HG02943 (cell line): ENCODE data around the gene DUSP18.
"Not testable (repeated sequence)": the region's sequence is repeated elsewhere in the genome, so short reads cannot be mapped to it uniquely, and the experiment has no call there.

Experiments used
- ATAC-seq: cut with Tn5 transposase; IDR thresholded peaks from one replicate; pipeline ENCODE4 v1.9.1; 2021; ENCODE audit warnings: mild to moderate bottlenecking, low read depth, moderate library complexity; ENCODE audit not compliant: unreplicated experiment

DUSP18 gene

DNA sequence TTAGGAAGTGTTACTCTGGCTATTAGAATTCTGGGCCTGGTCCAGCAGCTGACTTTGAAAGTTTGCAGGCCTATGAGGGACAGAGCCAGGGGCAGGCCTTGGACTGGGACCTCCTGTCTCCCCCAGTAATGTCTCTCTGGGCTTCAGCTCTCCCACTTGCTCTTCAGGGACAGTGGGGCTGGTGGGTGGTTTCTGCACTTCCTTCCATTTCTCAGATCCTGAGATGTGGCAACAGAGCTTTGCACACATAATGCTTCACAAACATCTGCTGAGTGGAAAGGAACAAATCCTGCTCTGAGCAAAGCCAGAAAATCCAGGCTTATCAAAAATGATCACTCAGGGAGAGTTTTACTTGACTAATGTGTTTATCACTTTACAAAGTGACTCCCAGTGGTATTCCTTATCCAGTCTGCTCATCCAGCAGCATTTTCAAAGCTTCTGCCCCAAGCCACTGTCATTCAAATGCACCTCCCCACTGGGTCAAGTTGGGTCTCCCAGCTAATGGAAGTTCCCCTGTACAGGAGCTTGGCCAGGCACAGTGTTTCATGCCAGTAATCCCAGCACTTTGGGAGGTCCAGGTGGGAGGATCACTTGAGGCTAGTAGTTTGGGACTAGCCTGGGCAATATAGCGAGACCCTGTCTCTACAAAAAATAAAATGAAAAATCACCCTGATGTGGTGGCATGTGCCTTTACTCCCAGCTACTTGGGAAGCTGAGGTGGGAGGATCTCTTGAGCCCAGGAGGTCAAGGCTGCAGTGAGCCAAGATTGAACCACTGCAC, 13.5 kb upstream of the DUSP18 start:
- ATAC-seq, result no peak

DNA sequence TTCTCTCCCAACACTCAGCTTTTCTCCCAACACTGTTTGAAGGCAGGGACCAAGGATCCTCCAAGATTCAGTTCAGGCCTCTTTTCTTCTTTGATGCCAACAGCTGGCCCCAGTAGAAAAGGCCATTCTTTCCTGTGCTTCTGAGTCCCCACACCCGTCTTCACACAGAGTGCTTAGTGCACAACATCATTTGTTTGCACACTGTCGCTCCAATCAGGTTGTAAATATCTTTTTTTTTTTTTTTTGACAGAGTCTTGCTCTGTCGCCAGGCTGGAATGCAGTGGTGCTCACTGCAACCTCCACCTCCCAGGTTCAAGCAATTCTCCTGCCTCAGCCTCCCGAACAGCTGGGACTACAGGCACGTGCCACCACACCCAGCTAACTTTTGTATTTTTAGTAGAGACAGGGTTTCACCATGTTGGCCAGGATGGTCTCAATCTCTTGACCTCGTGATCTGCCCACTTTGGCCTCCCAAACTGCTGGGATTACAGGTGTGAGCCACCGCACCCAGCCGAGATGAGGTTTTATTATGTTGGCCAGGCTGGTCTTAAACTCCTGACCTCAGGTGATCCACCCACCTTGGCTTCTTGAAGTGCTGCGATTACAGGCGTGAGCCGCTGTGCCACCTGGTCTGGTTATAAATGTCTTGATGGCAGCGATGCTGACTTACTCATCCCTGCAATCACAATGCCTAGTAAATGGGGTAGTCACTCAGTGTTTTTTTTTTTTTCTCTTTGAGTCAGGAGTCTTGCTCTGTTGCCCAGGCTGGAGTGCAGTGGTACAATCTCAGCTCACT, 12.4 kb upstream of the DUSP18 start:
- ATAC-seq, result not testable (repeated sequence)

- ATAC-seq, result not testable (repeated sequence)
Measured at GRCh38 chr22:30676565-30676964, 8.9 kb upstream of the DUSP18 start.

GRCh38 chr22:30675436-30675835, 7.8 kb upstream of the DUSP18 start:
- ATAC-seq, result no peak

GRCh38 chr22:30674482-30674881, 6.8 kb upstream of the DUSP18 start:
- no peak for ATAC-seq

GRCh38 chr22:30673136-30673535, 5.5 kb upstream of the DUSP18 start:
- no peak for ATAC-seq

- ATAC-seq, result no peak
Measured at GRCh38 chr22:30671071-30671470, 3.4 kb upstream of the DUSP18 start.

GRCh38 chr22:30668386-30668710, 673 bp upstream of the DUSP18 start:
- no peak for ATAC-seq

DNA sequence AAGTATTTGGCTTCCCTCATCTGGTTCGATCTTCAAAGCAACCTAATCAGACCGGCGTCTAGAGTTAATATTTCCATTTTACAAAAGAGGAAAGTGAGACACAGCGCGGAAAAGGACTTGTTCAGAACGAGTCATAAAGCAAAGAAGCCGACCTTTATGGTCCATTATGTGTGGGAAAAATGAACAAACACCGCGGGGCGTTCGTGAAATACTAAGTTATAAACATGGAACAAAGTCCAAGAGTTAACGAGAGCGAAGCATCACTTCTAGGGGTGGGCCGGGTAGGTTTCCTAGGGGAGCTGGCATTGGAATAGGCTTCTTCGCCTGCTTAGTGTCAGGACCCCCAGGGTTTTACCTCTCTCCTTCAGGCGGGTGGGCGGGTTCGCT, 575 bp downstream of the DUSP18 start:
- ATAC-seq, result no peak

GRCh38 chr22:30665786-30666185, 1.9 kb downstream of the DUSP18 start:
- ATAC-seq, result no peak

DNA sequence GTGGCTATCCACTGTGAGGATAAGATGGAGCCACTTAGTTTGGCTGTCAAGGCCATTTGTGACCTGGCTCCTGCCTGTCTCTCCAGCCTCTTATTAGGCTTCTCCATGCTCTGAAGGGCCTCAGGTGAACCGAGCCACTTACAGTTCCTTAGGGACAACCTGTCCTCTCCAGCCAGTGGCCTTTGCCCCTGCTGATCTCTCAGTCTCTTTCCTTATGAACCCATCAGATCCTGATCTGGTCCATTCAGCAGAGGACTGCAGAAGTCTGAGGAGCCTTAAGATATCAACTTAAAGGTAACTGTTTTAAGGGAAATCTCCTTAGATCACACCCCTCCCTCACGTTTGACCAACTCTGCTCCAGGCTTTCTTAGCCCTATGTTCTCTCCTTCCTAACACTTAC, 2.4 kb downstream of the DUSP18 start:
- no peak for ATAC-seq

- no peak for ATAC-seq
Measured at GRCh38 chr22:30664798-30665197, 2.9 kb downstream of the DUSP18 start.

- no peak for ATAC-seq
Measured at GRCh38 chr22:30662040-30662439, 5.6 kb downstream of the DUSP18 start.

DNA sequence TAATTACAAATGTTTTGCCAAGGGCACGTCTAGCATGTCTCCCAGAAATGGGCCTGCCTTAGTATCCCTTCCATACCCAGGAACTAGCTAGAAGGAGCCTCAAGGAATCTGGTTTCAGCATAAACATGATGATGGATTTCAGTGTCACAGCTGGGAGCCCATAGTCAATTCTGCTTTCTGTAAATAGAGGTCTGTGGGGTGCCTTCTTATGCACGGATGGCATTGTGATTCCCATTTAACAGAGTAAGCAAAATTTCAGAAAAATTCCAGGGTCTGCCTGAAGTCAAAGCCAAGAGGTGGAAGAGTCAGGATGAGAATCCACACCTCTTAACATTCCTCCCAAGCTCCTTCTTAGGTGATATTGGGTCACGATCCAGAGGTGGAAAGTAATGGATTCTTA, 12.1 kb downstream of the DUSP18 start:
- ATAC-seq, result no peak

DNA sequence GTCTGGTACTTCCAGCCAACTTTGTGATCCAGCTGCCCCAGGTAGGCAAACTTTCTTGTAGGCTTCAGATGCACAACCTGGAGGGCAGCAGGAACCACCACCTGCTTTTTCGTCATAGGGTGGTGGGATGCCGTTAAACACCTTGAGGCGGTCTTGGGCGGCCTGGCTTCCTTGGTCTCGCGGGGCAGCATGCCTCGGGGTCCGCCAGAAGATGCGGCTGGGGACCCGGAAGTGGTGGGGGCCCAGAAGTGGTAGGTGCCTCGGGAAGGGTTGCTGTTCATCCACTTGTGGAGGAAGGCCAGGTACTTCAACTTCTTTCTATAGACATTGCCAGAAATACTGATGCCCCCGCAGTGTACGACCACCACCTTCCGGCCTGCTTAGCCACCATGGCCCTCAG, 13.3 kb downstream of the DUSP18 start:
- ATAC-seq, result no peak

- ATAC-seq, result no peak
Measured at GRCh38 chr22:30652852-30653251, 14.8 kb downstream of the DUSP18 start.

- no peak for ATAC-seq
Measured at GRCh38 chr22:30650508-30651116, 17.1 kb downstream of the DUSP18 start.

DNA sequence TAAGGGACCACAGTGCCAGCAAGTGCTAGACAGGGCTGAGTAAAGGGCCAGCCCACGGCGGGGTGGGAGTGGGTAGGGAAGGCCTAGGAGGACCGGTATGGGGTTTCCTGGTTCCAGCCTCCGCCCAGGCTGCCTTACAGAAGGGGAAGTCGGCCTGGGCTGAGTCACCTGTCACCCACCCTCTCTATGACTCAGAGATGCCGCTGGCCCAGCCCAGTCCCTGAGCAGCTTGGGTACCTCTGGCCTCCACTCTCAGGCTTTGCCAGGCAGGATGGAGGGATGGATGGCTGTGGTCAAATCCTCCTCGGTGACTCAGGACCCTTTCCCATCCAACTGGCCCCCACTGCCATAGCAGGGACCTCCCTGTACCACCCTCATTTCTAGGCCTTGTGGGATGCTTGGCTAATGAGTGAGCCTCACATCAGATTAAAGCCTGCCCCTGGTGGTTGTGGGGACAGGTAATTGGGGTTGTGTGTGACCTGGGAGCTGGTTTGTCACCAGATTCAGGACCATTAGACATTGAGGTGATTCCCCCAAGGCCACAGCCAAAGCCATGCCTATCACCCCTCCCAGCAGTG, 18.2 kb downstream of the DUSP18 start:
- ATAC-seq, result no peak

- ATAC-seq, result no peak
Measured at GRCh38 chr22:30648825-30649224, 18.9 kb downstream of the DUSP18 start.

- ATAC-seq, result no peak
Measured at GRCh38 chr22:30647536-30647935, 20.1 kb downstream of the DUSP18 start.

GRCh38 chr22:30646518-30647160, 21.0 kb downstream of the DUSP18 start:
- no peak for ATAC-seq
